GM20000 (cell line): Measurements from ENCODE around the gene EXD2.
"Not testable (repeated sequence)": the region's sequence is repeated elsewhere in the genome, so short reads cannot be mapped to it uniquely, and the experiment has no call there.

Source experiments
- DNase-seq: peaks from one replicate; pipeline ENCODE4 v3.0.0; 2012; ENCODE audit warnings: low spot score
- CTCF ChIP-seq: IDR thresholded peaks from 2 replicates; pipeline ENCODE4 v1.5.1; 2012; ENCODE audit warnings: mild to moderate bottlenecking, control low read depth; ENCODE audit errors: extremely low read depth, missing control alignments

EXD2 gene

GRCh38 chr14:69171569-69171968 lies 19.7 kb upstream of the EXD2 start:
- DNase-seq = no peak
- no peak for TF ChIP-seq CTCF

- DNase-seq = no peak
- no peak for TF ChIP-seq CTCF
Measured at GRCh38 chr14:69175130-69175529, 16.2 kb upstream of the EXD2 start.

- no peak for TF ChIP-seq CTCF
- no peak for DNase-seq
Measured at GRCh38 chr14:69181491-69181890, 9.8 kb upstream of the EXD2 start.

- DNase-seq = not testable (repeated sequence)
Measured at GRCh38 chr14:69182580-69182979, 8.7 kb upstream of the EXD2 start.

GRCh38 chr14:69183735-69184134 lies 7.6 kb upstream of the EXD2 start:
- no peak for TF ChIP-seq CTCF

GRCh38 chr14:69190191-69190590 lies 1.1 kb upstream of the EXD2 start:
- no peak for TF ChIP-seq CTCF
- no peak for DNase-seq

More at GRCh38 chr14:69183735-69184134, 7.6 kb upstream of the EXD2 start:
- DNase-seq = no peak

- no peak for TF ChIP-seq CTCF
- DNase-seq = no peak
Measured at GRCh38 chr14:69193721-69194120, 2.4 kb downstream of the EXD2 start.

- TF ChIP-seq CTCF = no peak
- DNase-seq = no peak
Measured at GRCh38 chr14:69199786-69200185, 8.5 kb downstream of the EXD2 start.
